WTC11 (cell line): ENCODE data around the gene AFF3.

Experiments used
- CBFB ChIP-seq: sonication (generic); formaldehyde crosslinking; IDR thresholded peaks from 2 replicates; pipeline ENCODE4 v1.8.1; 2022; ENCODE audit warnings: mild to moderate bottlenecking, low read depth, missing genetic modification reagents
- ETV6 ChIP-seq: sonication (generic); formaldehyde crosslinking; IDR thresholded peaks from 2 replicates; pipeline ENCODE4 v1.8.1; 2022; ENCODE audit warnings: mild to moderate bottlenecking, missing genetic modification reagents
- IRF2 ChIP-seq: sonication (generic); formaldehyde crosslinking; IDR thresholded peaks from 2 replicates; pipeline ENCODE4 v1.8.0; 2022; ENCODE audit warnings: low read depth, missing genetic modification reagents, borderline replicate concordance
- MYBL2 ChIP-seq: sonication (generic); formaldehyde crosslinking; IDR thresholded peaks from 2 replicates; pipeline ENCODE4 v1.8.1; 2023; ENCODE audit warnings: mild to moderate bottlenecking, moderate library complexity, missing genetic modification reagents
- TEAD4 ChIP-seq: sonication (generic); formaldehyde crosslinking; IDR thresholded peaks from 2 replicates; pipeline ENCODE4 v1.8.0; 2022; ENCODE audit warnings: mild to moderate bottlenecking, missing genetic modification reagents
- TF ChIP-seq, protein P1 (sequence below): fragments of 200-600 bp; IDR thresholded peaks from 2 replicates; pipeline ENCODE4 v1.8.0; 2022; ENCODE audit warnings: antibody characterized with exemption
- TF ChIP-seq, protein P2 (sequence below): sonication (generic); formaldehyde crosslinking; IDR thresholded peaks from 2 replicates; pipeline ENCODE4 v1.8.1; 2023; ENCODE audit warnings: mild to moderate bottlenecking, missing genetic modification reagents, moderate library complexity
- TF ChIP-seq, protein P3 (sequence below): sonication (generic); formaldehyde crosslinking; IDR thresholded peaks from 2 replicates; pipeline ENCODE4 v1.8.0; 2022; ENCODE audit warnings: mild to moderate bottlenecking, missing genetic modification reagents
- TF ChIP-seq, protein P4 (sequence below): sonication (generic); formaldehyde crosslinking; IDR thresholded peaks from 2 replicates; pipeline ENCODE4 v1.8.1; 2022; ENCODE audit warnings: low read depth, missing genetic modification reagents, borderline replicate concordance

DNA sequence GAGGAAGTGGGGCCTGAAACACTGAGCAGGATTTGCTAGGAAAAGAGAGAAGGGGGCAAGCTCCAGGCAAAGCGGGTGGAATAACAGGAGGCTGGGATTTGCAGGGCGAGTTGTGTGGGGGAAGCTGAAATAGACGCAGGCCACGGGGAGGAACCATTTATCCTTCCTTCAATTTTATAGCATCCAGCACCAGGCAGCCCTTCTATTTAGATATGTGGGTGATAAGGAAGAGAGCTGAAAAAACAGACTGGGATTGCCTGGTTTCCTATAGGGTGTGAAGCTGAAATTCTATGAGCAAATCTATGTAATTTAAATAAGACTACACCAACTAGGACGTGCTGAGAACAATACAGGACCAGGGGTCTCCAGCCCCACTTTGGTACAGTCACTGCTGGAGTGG lies 520.6 kb downstream of the AFF3 start:
- TF ChIP-seq, protein P1, sequence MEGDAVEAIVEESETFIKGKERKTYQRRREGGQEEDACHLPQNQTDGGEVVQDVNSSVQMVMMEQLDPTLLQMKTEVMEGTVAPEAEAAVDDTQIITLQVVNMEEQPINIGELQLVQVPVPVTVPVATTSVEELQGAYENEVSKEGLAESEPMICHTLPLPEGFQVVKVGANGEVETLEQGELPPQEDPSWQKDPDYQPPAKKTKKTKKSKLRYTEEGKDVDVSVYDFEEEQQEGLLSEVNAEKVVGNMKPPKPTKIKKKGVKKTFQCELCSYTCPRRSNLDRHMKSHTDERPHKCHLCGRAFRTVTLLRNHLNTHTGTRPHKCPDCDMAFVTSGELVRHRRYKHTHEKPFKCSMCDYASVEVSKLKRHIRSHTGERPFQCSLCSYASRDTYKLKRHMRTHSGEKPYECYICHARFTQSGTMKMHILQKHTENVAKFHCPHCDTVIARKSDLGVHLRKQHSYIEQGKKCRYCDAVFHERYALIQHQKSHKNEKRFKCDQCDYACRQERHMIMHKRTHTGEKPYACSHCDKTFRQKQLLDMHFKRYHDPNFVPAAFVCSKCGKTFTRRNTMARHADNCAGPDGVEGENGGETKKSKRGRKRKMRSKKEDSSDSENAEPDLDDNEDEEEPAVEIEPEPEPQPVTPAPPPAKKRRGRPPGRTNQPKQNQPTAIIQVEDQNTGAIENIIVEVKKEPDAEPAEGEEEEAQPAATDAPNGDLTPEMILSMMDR = no peak
- TF ChIP-seq IRF2 (CRISPR knock-in tag) = no peak
- TF ChIP-seq, protein P2, sequence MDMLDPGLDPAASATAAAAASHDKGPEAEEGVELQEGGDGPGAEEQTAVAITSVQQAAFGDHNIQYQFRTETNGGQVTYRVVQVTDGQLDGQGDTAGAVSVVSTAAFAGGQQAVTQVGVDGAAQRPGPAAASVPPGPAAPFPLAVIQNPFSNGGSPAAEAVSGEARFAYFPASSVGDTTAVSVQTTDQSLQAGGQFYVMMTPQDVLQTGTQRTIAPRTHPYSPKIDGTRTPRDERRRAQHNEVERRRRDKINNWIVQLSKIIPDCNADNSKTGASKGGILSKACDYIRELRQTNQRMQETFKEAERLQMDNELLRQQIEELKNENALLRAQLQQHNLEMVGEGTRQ (CRISPR knock-in tag) = no peak
- no peak for TF ChIP-seq CBFB
- TF ChIP-seq ETV6 (CRISPR knock-in tag) = no peak
- TF ChIP-seq TEAD4 = no peak
- TF ChIP-seq, protein P3, sequence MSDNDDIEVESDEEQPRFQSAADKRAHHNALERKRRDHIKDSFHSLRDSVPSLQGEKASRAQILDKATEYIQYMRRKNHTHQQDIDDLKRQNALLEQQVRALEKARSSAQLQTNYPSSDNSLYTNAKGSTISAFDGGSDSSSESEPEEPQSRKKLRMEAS (CRISPR knock-in tag) = no peak
- TF ChIP-seq MYBL2 (CRISPR knock-in tag) = no peak
- TF ChIP-seq, protein P4, sequence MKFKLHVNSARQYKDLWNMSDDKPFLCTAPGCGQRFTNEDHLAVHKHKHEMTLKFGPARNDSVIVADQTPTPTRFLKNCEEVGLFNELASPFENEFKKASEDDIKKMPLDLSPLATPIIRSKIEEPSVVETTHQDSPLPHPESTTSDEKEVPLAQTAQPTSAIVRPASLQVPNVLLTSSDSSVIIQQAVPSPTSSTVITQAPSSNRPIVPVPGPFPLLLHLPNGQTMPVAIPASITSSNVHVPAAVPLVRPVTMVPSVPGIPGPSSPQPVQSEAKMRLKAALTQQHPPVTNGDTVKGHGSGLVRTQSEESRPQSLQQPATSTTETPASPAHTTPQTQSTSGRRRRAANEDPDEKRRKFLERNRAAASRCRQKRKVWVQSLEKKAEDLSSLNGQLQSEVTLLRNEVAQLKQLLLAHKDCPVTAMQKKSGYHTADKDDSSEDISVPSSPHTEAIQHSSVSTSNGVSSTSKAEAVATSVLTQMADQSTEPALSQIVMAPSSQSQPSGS (CRISPR knock-in tag) = no peak
